GM23248 (cell line): ENCODE data around the gene E2F3.

Experiments
- EZH2 ChIP-seq: fragments of 200-600 bp; sonication (generic); IDR thresholded peaks from 2 replicates; pipeline ENCODE4 v1.6.1; 2018; ENCODE audit warnings: antibody characterized with exemption, mild to moderate bottlenecking; ENCODE audit not compliant: insufficient read depth, poor library complexity, severe bottlenecking
- EZH2phosphoT487 ChIP-seq: fragments of 200-600 bp; sonication (generic); IDR thresholded peaks from 2 replicates; pipeline ENCODE4 v1.6.1; 2018; ENCODE audit warnings: antibody characterized with exemption, moderate library complexity, mild to moderate bottlenecking, low read depth; ENCODE audit not compliant: insufficient read depth

- TF ChIP-seq EZH2 (no peak), EZH2phosphoT487 (no peak)
Observed at GRCh38 chr6:20474874-20475542, 73.3 kb downstream of the E2F3 start.
